LNCaP clone FGC (cell line): Measurements from ENCODE around the gene CRABP2.

ENCODE experiments used
- DNase-seq: peaks from one replicate; pipeline ENCODE4 v3.0.0-alpha.2; 2011; ENCODE audit warnings: low read depth
- H3K4me3 ChIP-seq: 2 replicates; pipeline ENCODE4 v1.5.1; 2011; ENCODE audit warnings: mild to moderate bottlenecking, low read depth, low read length, control low read depth
- CTCF ChIP-seq: IDR thresholded peaks from 2 replicates; pipeline ENCODE4 v1.5.1; 2012; ENCODE audit warnings: mild to moderate bottlenecking; ENCODE audit not compliant: control insufficient read depth, insufficient read depth; ENCODE audit errors: extremely low read depth

CRABP2 gene

GRCh38 chr1:156659661-156659987, 45.8 kb downstream of the CRABP2 start:
- no peak overlapping the region for H3K4me3 ChIP-seq

GRCh38 chr1:156658945-156659574, 46.3 kb downstream of the CRABP2 start:
- TF ChIP-seq CTCF, result no peak
- DNase-seq, result no peak
- H3K4me3 ChIP-seq, result no peak overlapping the region

More at GRCh38 chr1:156659661-156659987, 45.8 kb downstream of the CRABP2 start:
- DNase-seq, result no peak
- peak; percentile 2; the same call in 1 of the 2 replicates for TF ChIP-seq CTCF

- DNase-seq, result no peak
- TF ChIP-seq CTCF, result no peak
- H3K4me3 ChIP-seq, result no peak overlapping the region
Measured at GRCh38 chr1:156658496-156658895, 46.9 kb downstream of the CRABP2 start.

GRCh38 chr1:156657741-156658319, 47.6 kb downstream of the CRABP2 start:
- DNase-seq, result no peak
- no peak overlapping the region for H3K4me3 ChIP-seq
- no peak for TF ChIP-seq CTCF

GRCh38 chr1:156656806-156657740, 48.3 kb downstream of the CRABP2 start:
- H3K4me3 ChIP-seq, result no peak overlapping the region
- no peak for DNase-seq
- TF ChIP-seq CTCF, result peak; percentile 98

GRCh38 chr1:156655904-156656516, 49.4 kb downstream of the CRABP2 start:
- DNase-seq, result no peak
- no peak for TF ChIP-seq CTCF
- H3K4me3 ChIP-seq, result no peak overlapping the region
